OCI-LY7 (cell line): ENCODE results near the gene SPTLC2.

Source experiments
- EZH2phosphoT487 ChIP-seq: fragments of 200-600 bp; sonication (generic); IDR thresholded peaks from 2 replicates; pipeline ENCODE4 v1.6.1; 2018; ENCODE audit warnings: low read depth, borderline replicate concordance, mild to moderate bottlenecking, mixed run types, antibody characterized with exemption, low read length, moderate library complexity, mixed read lengths
- TF ChIP-seq, protein P1 (sequence below): fragments of 200-600 bp; sonication (generic); conservative IDR thresholded peaks from 2 replicates; pipeline ENCODE4 v1.5.1; 2014; ENCODE audit warnings: mild to moderate bottlenecking, antibody characterized with exemption, low read length, moderate library complexity, mixed read lengths

DNA sequence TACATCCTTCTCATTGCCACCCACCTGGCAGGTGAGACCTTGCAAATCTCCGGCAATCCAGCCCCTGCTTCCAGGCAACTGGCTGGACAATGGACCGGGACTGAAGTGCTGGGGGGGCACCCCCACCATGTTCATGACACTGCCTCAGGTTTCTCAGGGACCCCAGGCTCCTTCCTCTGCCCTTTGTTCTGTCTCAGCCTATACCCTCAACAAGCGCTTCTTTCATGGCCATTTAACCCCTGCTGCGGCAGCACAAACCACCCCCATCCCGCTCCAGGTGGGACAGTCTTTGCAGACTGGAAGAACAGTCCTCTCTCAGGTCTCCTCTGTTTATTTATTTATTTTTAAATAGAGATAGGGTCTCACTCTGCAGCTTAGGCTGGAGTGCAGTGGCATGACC, 125.4 kb downstream of the SPTLC2 start:
- TF ChIP-seq, protein P1, sequence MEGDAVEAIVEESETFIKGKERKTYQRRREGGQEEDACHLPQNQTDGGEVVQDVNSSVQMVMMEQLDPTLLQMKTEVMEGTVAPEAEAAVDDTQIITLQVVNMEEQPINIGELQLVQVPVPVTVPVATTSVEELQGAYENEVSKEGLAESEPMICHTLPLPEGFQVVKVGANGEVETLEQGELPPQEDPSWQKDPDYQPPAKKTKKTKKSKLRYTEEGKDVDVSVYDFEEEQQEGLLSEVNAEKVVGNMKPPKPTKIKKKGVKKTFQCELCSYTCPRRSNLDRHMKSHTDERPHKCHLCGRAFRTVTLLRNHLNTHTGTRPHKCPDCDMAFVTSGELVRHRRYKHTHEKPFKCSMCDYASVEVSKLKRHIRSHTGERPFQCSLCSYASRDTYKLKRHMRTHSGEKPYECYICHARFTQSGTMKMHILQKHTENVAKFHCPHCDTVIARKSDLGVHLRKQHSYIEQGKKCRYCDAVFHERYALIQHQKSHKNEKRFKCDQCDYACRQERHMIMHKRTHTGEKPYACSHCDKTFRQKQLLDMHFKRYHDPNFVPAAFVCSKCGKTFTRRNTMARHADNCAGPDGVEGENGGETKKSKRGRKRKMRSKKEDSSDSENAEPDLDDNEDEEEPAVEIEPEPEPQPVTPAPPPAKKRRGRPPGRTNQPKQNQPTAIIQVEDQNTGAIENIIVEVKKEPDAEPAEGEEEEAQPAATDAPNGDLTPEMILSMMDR = no peak
- TF ChIP-seq EZH2phosphoT487 = no peak
